ENCODE results near the gene KIF21A.
"Not testable (repeated sequence)": the region's sequence is repeated elsewhere in the genome, so short reads cannot be mapped to it uniquely, and the experiment has no call there.

KIF21A gene

DNA sequence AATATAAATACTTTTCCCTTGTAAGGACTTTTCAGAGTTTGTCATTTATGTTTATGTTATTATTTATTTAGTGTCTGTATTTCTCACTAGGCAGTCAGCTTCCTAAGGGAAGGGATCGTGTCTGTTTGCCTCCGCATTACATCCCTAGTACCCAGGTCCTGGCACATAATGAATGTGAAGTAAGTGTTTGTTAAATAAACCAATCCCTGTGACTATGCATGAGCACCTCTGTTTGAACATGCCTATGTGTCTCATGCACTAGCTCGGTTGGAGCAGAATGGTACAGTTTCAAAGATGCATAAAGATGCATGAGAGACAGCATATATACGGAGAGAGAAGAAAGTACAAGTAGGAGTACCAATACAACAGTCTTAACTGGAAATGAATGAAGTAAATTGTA is 99.3 kb downstream of the KIF21A start:
- DNase-seq (ENCODE audit: low read depth, low spot score) = no peak

DNA sequence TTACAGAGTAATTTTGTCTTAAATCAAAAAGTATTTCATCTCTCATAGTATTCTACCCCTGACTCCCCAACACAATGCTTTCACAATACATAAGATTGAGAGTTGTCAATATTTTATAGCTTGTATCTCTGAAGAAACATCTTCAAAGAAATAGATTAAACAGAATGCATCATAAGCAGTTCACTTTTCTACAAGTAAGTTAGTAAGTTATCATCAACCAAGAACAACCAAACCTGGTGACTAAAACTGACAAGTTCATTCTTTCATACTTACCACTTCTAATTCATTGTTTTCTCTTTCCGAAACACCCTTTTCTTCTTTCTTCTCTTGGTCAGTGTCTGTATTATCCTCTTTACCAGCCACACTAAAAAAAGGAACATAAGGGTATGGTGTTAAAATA is 101.2 kb downstream of the KIF21A start:
- no peak for DNase-seq (ENCODE audit: low read depth, low spot score)

DNA sequence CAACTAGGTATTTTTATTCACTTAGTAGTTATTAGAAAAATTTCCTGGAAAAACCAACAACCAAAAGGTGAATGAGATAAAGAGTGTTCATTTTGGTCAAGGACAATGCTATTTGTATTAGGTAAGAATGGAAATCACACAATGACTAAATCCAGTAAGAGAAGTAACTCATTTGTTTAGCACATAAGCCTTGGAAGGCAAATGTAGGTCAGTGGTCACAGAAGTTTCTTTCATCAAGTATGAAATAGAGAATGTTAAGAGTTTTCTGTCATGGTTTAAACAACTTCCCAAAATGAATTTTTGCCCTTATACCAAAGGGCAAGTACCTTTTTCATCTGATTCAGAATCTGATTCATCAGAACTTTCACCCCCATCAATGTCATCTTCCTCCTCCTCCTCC is 101.7 kb downstream of the KIF21A start:
- no peak for DNase-seq (ENCODE audit: low read depth, low spot score)

DNA sequence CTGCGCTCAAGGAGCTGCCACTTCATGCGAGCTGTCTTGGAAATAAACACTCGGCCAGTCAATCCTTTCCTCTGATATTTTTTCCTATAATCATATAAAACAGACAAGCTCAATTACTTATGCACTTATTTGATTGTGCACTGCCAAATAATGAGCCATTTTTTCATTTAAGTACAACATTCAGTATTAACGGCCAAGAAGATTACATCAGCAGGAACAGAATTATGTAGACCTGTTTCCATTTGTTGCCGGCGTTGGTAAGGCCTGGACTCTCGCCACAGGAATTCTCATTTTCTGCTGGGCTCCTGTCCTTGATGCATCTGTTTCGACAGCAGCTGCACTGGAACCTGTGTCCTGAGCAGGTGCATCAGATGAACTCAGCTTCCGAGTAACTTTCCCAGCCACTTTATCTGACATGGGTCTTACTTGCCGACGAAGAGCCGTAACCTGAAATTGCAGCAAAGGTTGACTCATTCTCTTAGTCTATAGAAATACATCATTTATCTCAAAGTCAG is 110.2 kb downstream of the KIF21A start:
- DNase-seq (ENCODE audit: low read depth, low spot score) = no peak

GRCh38 chr12:39331539-39332261 is 111.2 kb downstream of the KIF21A start:
- DNase-seq (ENCODE audit: low read depth, low spot score) = no peak

- no peak for DNase-seq (ENCODE audit: low read depth, low spot score)
Measured at GRCh38 chr12:39329876-39330275, 113.0 kb downstream of the KIF21A start.

- DNase-seq (ENCODE audit: low read depth, low spot score) = peak; percentile 35
Measured at GRCh38 chr12:39329018-39329417, 113.9 kb downstream of the KIF21A start.

DNA sequence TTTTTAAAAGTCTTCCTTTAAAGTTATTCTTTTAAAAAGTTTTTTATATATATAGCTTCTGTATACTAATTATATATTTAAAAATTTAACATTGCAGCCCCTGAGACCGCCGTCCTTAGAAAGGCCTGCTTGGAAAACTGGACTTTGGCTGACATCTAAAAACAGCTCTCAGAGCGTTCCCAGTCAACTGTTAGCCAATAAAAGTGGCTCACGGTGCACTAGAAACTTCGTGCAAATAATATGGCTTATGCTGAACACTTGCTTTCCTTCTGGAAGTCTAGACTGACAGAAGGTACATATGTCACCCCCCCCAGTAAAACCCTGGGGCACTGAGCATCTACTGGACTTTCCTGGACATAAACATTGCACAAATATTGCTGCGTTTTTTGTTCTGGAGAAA is 115.0 kb downstream of the KIF21A start:
- DNase-seq (ENCODE audit: low read depth, low spot score) = no peak

DNA sequence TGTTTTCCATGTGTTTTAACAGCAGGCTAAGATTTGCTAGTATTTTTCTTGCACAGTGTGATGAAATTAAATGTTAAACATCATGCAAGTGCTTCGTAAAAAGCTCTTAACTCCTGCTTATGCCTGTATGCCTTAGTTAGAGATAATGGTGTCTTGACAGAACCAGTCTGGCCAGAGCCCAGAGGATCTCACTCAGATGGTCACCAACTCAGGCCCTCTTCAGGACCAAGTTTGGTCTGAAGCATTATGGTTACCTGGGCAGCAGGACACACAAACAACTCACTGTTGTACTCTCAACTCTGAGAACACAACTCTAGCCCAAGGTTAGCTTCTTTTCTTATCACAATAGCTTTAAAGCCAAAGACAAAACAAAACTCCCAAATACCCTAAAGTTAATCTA is 115.4 kb downstream of the KIF21A start:
- no peak for DNase-seq (ENCODE audit: low read depth, low spot score)

GRCh38 chr12:39319180-39319579 is 123.7 kb downstream of the KIF21A start:
- no peak for DNase-seq (ENCODE audit: low read depth, low spot score)

DNA sequence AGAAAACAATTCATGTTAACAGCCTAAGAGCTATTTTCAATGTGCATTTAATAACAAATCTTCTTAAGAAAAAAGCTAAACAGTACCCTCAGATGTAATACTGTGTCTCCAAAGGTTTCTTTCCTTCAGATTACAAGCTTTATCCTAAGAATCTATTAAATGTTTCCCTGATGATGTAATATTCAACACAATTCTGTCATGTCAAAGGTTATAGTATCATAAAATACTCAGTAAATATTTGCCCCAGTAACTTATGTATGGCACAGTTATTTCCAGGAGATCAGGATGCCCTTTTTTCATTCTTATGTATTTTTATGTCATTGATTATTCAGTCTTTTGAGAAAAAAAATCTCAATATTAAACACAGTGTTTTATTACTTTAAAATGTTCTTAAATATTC is 128.4 kb downstream of the KIF21A start:
- DNase-seq (ENCODE audit: low read depth, low spot score) = no peak

DNA sequence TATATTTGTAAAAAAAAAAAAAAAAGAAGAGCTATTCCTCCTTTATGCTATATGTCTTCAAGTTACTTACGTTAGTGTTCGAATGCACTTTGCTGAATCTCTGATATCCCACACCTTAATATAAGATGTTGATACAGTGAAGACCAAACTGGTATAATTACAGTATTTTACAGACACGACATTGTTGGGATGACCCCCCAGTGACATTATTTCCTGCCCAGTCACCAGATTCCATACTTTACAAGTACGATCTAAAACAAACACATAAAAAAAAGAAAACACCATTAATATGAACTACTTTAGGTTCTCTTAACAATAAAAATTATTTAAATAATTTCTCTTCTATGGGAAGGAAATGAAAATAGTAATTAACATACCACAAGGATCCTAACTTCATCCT is 133.4 kb downstream of the KIF21A start:
- DNase-seq (ENCODE audit: low read depth, low spot score) = no peak

GRCh38 chr12:39301422-39301821 is 141.5 kb downstream of the KIF21A start:
- peak; percentile 9 for DNase-seq (ENCODE audit: low read depth, low spot score)

- DNase-seq (ENCODE audit: low read depth, low spot score) = peak; percentile 19
Measured at GRCh38 chr12:39300799-39301198, 142.1 kb downstream of the KIF21A start.

- no peak for DNase-seq (ENCODE audit: low read depth, low spot score)
Measured at GRCh38 chr12:39297891-39298290, 145.0 kb downstream of the KIF21A start.

DNA sequence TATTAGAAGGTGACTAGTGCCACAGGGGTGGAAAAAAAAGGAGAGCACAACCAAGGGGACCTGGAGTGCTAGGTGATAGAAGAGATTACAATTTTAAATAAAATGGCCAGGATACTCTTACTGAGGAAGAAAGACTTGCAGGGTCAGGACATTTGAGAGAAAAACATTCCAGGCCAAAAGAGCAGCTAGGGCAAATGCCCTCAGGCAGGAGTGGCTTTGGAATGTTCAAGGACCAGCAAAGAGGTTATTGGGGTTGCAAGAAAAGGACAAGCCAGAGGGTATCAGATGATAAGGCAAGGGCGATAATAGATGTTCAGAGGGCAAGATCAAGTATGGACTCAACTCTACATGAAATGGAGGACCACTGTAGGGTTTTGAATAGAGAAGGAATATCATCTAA is 146.4 kb downstream of the KIF21A start:
- no peak for DNase-seq (ENCODE audit: low read depth, low spot score)

GRCh38 chr12:39295593-39295992 is 147.3 kb downstream of the KIF21A start:
- DNase-seq (ENCODE audit: low read depth, low spot score) = not testable (repeated sequence)

DNA sequence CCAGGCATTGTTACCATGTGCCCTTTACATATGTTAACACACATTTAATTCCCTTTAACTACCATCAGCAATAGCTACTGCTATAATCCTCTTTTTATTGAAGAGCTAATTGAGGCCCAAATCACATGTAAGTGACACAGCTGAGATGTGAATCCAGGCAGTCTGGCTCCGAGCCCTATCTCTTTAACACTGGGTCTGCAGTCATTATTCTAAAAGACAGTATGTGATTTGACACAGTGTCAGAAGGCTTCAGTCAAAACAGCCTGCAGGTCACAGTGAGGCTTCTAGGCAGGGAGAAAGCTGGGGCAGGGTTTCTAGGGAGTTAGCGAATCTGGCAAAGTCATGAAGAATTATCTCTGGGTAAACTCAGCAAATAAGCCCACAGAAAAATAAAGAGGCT is 148.2 kb downstream of the KIF21A start:
- no peak for DNase-seq (ENCODE audit: low read depth, low spot score)

- no peak for DNase-seq (ENCODE audit: low read depth, low spot score)
Measured at GRCh38 chr12:39292125-39292630, 150.7 kb downstream of the KIF21A start.

GRCh38 chr12:39287817-39288216 is 155.1 kb downstream of the KIF21A start:
- DNase-seq (ENCODE audit: low read depth, low spot score) = no peak

DNA sequence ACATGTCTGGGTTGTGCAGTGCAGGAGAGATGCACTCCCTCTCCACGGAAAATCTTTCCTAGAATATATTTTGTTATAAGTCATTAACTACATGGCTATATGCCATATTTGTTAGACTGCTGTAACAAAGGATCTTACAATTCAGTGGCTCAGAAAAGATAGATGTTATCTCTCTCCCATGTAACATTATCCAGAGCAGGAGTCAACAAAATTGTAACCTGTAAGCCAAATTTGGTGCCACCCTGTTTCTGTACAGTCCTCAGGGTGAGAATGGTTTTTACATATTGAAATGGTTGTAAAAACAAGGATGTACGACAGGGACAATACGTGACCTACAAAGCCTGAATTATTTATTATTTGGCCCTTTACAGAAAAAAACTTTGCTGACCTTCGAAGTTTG is 155.5 kb downstream of the KIF21A start:
- no peak for DNase-seq (ENCODE audit: low read depth, low spot score)

DNA sequence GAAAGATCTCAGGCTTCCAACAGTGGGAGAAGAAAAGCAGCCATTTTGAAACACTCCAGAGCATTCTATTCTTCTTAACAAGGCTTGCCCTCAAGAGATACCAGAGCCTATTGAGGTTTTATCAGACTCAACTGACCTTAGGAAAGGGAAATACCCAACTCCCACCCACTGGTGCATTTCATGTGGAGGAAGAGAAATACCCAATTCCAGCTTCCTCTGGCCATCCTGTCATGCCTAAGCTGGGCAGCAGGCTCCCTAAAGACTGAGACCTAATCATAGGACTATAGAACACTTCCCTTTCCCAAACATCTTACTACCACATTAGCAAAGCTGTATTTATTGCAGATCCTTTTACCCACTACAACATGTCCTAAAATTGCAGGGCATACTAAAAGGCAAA is 164.5 kb downstream of the KIF21A start:
- DNase-seq (ENCODE audit: low read depth, low spot score) = no peak

DNA sequence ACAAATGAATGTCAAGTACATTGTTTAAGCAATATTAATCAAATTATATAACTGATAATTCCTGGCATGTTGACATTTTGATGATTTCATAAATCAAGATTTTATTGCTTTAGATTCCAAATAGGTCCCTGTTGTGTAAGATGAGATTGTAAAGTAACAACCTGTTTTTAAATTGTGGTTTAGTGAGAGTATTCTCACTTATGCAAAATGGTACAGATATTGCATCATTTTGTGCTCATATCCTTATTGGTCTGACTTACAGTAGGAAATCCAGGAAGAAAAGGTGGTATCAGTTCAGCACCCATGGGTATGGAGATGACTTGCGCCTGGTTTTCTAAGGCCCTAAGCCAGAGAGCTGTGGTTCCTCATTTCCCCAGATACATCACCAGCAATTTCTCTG is 165.5 kb downstream of the KIF21A start:
- no peak for DNase-seq (ENCODE audit: low read depth, low spot score)

- no peak for DNase-seq (ENCODE audit: low read depth, low spot score)
Measured at GRCh38 chr12:39275846-39276245, 167.1 kb downstream of the KIF21A start.
